Natural killer cell (primary cell): ENCODE results near the gene PPP1R11. TPM values are rescaled to one million over a fixed set of nuclear protein-coding genes. Genes with fewer than 3 reads are reported as not detected.

Experiments used
- ATAC-seq, 3 donors: fragments of 150-1000 bp in 2 of 3; fragments of 200-7000 bp in 1 of 3; cut with Tn5 transposase; 1 replicate in 1 of 3; 2 replicates in 2 of 3; pipeline ENCODE4 v1.10.0; 2021; ENCODE audit warnings: mild to moderate bottlenecking in 2 of 3, moderate library complexity in 2 of 3
- DNase-seq, 2 donors: peaks; one replicate each; pipeline versions ENCODE4 v3.0.0 to v3.0.0-alpha.2; 2013 to 2021; ENCODE audit warnings: mixed read lengths in 1 of 2
- H3K27ac ChIP-seq: one replicate; pipeline ENCODE4 v1.5.1; 2013; ENCODE audit warnings: mild to moderate bottlenecking, low read length
- H3K27me3 ChIP-seq: one replicate; pipeline ENCODE4 v1.6.1; 2013; ENCODE audit warnings: low read length; ENCODE audit not compliant: control insufficient read depth, insufficient read depth
- H3K36me3 ChIP-seq: one replicate; pipeline ENCODE4 v1.6.1; 2013; ENCODE audit warnings: low read length; ENCODE audit not compliant: control insufficient read depth, insufficient read depth
- H3K4me1 ChIP-seq: one replicate; pipeline ENCODE4 v1.6.1; 2013; ENCODE audit warnings: low read length; ENCODE audit not compliant: control insufficient read depth, insufficient read depth
- H3K4me3 ChIP-seq: one replicate; pipeline ENCODE4 v1.5.1; 2013; ENCODE audit warnings: low read length
- H3K9me3 ChIP-seq: one replicate; pipeline ENCODE4 v1.6.1; 2013; ENCODE audit warnings: low read length; ENCODE audit not compliant: control insufficient read depth, insufficient read depth
- H3K27ac Mint-ChIP-seq, 2 donors: one replicate each; pipeline ENCODE4 v1.8.0; 2022; ENCODE audit warnings: mild to moderate bottlenecking in 2 of 2, mixed read lengths in 2 of 2, moderate library complexity in 1 of 2
- H3K27me3 Mint-ChIP-seq, 2 donors: one replicate each; pipeline ENCODE4 v1.8.0; 2022; ENCODE audit warnings: low read depth in 2 of 2, mixed read lengths in 2 of 2
- H3K36me3 Mint-ChIP-seq: one replicate; pipeline ENCODE4 v1.8.0; 2022; ENCODE audit warnings: mixed read lengths
- H3K4me1 Mint-ChIP-seq, 2 donors: one replicate each; pipeline ENCODE4 v1.8.0; 2022; ENCODE audit warnings: mixed read lengths in 2 of 2
- H3K4me3 Mint-ChIP-seq: one replicate; pipeline ENCODE4 v1.8.0; 2022; ENCODE audit warnings: mild to moderate bottlenecking, moderate library complexity, mixed read lengths
- H3K9me3 Mint-ChIP-seq, 2 donors: one replicate each; pipeline ENCODE4 v1.8.0; 2022; ENCODE audit warnings: mixed read lengths in 2 of 2
- WGBS: methylation state at CpG from one replicate; pipeline ENCODE4 v1.1.7; 2013; ENCODE audit warnings: missing lambda C conversion rate; ENCODE audit not compliant: insufficient coverage; 5-methylcytosine and 5-hydroxymethylcytosine counted together
- intact Hi-C: fragments of 100-400 bp; cut with micrococcal nuclease; formaldehyde crosslinking; loops from one replicate; pipeline ENCODE4 v1.14.2; 2022
- total RNA-seq, 4 donors: library from RNA; stranded (reverse); fragments of 120-200 nt in 1 of 4; gene quantifications; one replicate each; pipeline versions ENCODE4 v1.2.3 to v1.2.4, GENCODE V29; 2013 to 2022
- TF ChIP-seq, protein P1 (sequence below): fragments of 200-600 bp; IDR thresholded peaks from one replicate; pipeline ENCODE4 v1.8.0; 2022; ENCODE audit warnings: antibody characterized with exemption

Gene PPP1R11
- total RNA-seq, 3 donors from 2014 or later (not counting 1 experiment from before 2014, with no cell fraction given): 52.9 to 75.3 (median 61.1) TPM

DNA sequence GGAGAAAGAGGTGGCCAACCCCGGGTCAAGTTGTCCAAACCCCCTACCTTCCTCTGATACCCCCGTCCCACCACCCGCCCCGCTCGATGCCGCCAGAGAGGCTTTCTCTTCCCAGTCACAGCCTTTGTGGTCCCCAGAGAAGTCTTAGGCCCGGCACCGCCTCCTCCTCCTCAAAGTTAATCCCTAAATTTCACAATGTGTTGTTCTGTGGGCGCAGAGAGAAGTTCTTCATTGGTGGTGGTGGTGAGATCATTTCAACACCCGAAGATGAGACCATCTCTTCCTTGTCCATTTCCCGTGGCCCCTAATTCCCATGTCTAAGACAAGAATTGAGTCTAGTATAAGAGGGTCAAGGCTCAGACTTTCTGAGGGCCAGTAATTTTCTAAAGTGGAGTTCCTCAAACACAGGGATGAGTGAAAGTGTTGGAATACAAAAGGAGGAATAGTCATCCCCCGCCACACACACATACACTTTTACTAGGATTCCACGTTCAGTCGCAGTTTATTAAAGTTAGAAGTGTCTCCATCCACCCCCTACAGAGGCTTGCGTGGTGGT lies 35.5 kb downstream of the PPP1R11 start:
- peak overlapping the region; percentile 45 for H3K4me3 ChIP-seq
- Mint-ChIP-seq H3K4me1 (peaks cover 34 to 37% of the 10 kb centered on the region in 2 donors), H3K27me3 (peaks cover 44 to 52% of the 10 kb centered on the region in 2 donors), H3K4me3 (peak overlapping the region; percentile 73), H3K36me3 (no peaks in the 10 kb centered on the region), H3K9me3 (no peaks in the 10 kb centered on the region), H3K27ac (peak overlapping the region; percentile 71 to 80)
- intact Hi-C loops: loop anchor here (5.0 kb wide), 1 partner anchor 295 kb away; no protein-coding TSS in a partner anchor
- H3K27me3 ChIP-seq: peaks cover 36% of the 10 kb centered on the region
- no peaks in the 10 kb centered on the region for H3K9me3 ChIP-seq
- DNase-seq (peak in 1 of 2 donors; percentile 33), ATAC-seq (peak; percentile 3 to 9 (median 5))
- TF ChIP-seq, protein P1, sequence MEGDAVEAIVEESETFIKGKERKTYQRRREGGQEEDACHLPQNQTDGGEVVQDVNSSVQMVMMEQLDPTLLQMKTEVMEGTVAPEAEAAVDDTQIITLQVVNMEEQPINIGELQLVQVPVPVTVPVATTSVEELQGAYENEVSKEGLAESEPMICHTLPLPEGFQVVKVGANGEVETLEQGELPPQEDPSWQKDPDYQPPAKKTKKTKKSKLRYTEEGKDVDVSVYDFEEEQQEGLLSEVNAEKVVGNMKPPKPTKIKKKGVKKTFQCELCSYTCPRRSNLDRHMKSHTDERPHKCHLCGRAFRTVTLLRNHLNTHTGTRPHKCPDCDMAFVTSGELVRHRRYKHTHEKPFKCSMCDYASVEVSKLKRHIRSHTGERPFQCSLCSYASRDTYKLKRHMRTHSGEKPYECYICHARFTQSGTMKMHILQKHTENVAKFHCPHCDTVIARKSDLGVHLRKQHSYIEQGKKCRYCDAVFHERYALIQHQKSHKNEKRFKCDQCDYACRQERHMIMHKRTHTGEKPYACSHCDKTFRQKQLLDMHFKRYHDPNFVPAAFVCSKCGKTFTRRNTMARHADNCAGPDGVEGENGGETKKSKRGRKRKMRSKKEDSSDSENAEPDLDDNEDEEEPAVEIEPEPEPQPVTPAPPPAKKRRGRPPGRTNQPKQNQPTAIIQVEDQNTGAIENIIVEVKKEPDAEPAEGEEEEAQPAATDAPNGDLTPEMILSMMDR: no peak
- H3K4me1 ChIP-seq: peaks cover 38% of the 10 kb centered on the region
- H3K36me3 ChIP-seq: no peaks in the 10 kb centered on the region
- H3K27ac ChIP-seq: peak overlapping the region; percentile 11
- 61% methylated on average over 13 of the region's 15 CpGs for WGBS

DNA sequence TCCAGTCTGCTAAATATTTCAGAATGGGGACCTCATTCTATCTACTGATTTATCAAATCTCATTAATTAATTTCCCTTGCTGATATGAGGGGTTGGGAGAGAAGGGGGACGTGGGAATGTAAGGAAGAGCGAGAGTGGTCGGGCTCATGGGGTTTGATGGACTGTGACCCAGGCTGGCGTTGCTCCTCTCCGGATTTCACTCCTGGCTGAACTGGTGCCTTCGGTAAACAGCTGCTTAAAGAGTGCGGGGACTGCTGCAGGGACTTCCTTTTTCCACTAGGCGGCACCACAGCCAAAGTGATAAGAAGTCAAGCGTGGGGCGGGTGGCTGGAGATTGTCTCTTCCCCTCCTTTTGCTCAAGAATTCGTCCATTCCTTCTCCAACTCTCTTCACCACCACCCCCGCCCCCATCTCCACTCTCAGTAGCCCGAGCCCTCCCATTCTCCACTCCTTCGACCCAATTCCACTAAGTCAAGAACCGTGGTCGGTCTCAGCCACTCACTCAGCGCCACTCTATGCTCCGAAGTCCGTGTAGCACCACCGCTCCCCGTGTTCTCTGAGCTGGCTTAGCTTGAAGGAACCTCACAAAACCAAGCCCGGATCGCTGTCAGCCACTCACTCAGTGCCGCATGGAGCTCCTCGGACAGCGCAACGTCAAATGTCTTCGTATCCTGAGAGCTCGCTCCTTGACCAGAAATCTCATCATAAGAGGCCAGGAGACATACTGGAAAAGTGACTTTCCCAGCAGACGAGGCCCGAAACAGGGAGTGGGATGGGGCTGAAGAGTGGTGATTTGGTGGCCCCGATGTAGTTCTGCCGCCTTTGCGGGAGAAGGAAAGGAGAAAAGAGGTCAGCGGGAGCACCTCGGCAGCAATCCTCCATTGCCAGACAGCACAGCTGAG lies 36.2 kb downstream of the PPP1R11 start:
- peak overlapping the region; percentile 37 for H3K4me3 ChIP-seq
- H3K36me3 Mint-ChIP-seq: no peaks in the 10 kb centered on the region
- no peaks in the 10 kb centered on the region for H3K9me3 ChIP-seq
- peak overlapping the region; percentile 73 for H3K4me3 Mint-ChIP-seq
- 4% methylated on average over 36 of the region's 36 CpGs for WGBS
- H3K9me3 Mint-ChIP-seq: no peaks in the 10 kb centered on the region
- H3K36me3 ChIP-seq: no peaks in the 10 kb centered on the region
- peak overlapping the region; percentile 71 to 80 for H3K27ac Mint-ChIP-seq
- H3K4me1 ChIP-seq: peaks cover 38% of the 10 kb centered on the region
- peaks cover 34% of the 10 kb centered on the region for H3K27me3 ChIP-seq
- DNase-seq: peak; percentile 72 to 92
- H3K27me3 Mint-ChIP-seq: peaks cover 44 to 54% of the 10 kb centered on the region in 2 donors
- ATAC-seq: peak; percentile 89
- TF ChIP-seq, protein P1: peak; percentile 84
- H3K27ac ChIP-seq: peak overlapping the region; percentile 11
- intact Hi-C loops: loop anchor here (1.0 to 5.0 kb wide), 3 partner anchors 28 to 294 kb away; no protein-coding TSS in a partner anchor
- H3K4me1 Mint-ChIP-seq: peaks cover 34 to 37% of the 10 kb centered on the region in 2 donors

DNA sequence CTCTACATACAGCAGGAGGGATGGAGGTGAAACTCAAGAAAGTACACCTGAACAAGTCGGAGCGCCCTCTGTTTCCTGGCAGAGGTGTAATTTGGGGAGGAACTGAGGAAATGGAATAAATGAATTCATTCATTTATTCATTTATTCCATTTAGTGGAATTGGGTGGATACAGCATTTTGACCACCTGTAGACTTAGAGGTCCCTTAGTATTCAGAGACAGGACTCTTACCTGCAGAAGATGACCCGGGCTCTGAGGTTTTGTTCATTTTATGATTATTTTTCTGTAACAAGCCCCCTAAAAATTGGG lies 36.8 kb downstream of the PPP1R11 start:
- ATAC-seq: no peak
- intact Hi-C loops: loop anchor here (1.0 to 5.0 kb wide), 3 partner anchors 27 to 293 kb away; no protein-coding TSS in a partner anchor

More for the DNA sequence above, 36.8 kb downstream of the PPP1R11 start:
- Mint-ChIP-seq H3K4me1 (peaks cover 34 to 37% of the 10 kb centered on the region in 2 donors), H3K4me3 (peak overlapping the region; percentile 73), H3K36me3 (no peaks in the 10 kb centered on the region), H3K27me3 (peaks cover 44 to 54% of the 10 kb centered on the region in 2 donors), H3K27ac (no peak overlapping the region), H3K9me3 (no peaks in the 10 kb centered on the region)
- Histone ChIP-seq H3K4me1 (peaks cover 38% of the 10 kb centered on the region), H3K27me3 (peaks cover 29% of the 10 kb centered on the region), H3K4me3 (no peak overlapping the region), H3K36me3 (no peaks in the 10 kb centered on the region), H3K9me3 (no peaks in the 10 kb centered on the region), H3K27ac (no peak overlapping the region)
- TF ChIP-seq, protein P1: no peak
- WGBS: 48% methylated on average over 3 of the region's 3 CpGs
- no peak for DNase-seq
